Measurements from ENCODE around the gene KCNJ5. TPM values are rescaled to one million over a fixed set of nuclear protein-coding genes. Genes with fewer than 3 reads are reported as not detected.

KCNJ5 gene
- total RNA-seq, 1 donor from 2014 or later, result not detected

DNA sequence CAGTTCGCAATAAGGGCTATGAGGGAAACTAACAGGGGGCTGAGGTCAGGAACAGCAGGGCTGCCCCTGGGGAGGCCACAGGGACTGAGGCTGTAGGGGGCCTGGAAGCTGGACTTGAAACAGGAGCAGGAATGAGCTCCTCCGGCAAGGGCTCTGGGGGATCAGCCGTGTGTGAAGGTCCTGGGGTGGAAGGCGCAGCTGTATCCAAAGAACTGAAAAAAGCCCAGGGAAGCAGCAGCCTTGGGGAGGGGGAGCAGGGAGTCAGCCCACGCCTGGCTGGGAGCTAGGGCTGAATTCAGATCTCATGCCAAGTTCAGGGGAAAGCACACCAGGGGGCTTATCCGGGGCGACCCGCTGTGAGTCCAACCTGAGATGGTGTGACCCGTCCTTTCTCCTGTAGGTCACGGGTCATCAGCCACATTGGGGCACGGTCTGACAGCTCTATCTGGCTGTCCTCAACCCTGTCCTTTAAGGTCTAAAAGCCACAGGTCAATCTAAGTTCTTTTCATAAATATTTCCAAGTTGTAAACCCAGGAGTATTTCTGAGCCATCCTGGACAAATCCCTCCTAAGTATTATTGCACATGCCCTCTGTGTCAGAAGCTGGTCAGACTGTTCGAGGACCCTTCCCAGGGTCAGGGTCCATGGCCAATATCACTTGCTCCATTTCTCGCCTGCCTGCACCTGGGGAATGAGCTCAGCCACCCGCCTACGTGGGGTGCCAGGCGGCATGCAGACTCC, 33.5 kb downstream of the KCNJ5 start:
- POLR2A ChIA-PET, result no interaction called here
- TF ChIP-seq, protein P1, sequence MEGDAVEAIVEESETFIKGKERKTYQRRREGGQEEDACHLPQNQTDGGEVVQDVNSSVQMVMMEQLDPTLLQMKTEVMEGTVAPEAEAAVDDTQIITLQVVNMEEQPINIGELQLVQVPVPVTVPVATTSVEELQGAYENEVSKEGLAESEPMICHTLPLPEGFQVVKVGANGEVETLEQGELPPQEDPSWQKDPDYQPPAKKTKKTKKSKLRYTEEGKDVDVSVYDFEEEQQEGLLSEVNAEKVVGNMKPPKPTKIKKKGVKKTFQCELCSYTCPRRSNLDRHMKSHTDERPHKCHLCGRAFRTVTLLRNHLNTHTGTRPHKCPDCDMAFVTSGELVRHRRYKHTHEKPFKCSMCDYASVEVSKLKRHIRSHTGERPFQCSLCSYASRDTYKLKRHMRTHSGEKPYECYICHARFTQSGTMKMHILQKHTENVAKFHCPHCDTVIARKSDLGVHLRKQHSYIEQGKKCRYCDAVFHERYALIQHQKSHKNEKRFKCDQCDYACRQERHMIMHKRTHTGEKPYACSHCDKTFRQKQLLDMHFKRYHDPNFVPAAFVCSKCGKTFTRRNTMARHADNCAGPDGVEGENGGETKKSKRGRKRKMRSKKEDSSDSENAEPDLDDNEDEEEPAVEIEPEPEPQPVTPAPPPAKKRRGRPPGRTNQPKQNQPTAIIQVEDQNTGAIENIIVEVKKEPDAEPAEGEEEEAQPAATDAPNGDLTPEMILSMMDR (IDR thresholded peaks at IDR 0.05), result no peak
- Mint-ChIP-seq H3K27ac (no peak overlapping the region), H3K27me3 (peaks cover 15% of the 10 kb centered on the region), H3K36me3 (ENCODE audit: low read depth) (no peaks in the 10 kb centered on the region), H3K4me3 (no peak overlapping the region), H3K4me1 (peaks cover 16% of the 10 kb centered on the region), H3K9me3 (no peaks in the 10 kb centered on the region)
- CTCF ChIA-PET, result no interaction called here
- no peak for DNase-seq
- intact Hi-C loops (cut with micrococcal nuclease), result loop anchor here (5.0 kb wide), 1 partner anchor 32 kb away; the partner anchor contains the start of gene KCNJ5
- no peak for ATAC-seq (ENCODE audit: low read depth)

- POLR2A ChIA-PET, result no interaction called here
- intact Hi-C loops (cut with micrococcal nuclease), result loop anchor here (5.0 kb wide), 1 partner anchor 33 kb away; the partner anchor contains the start of gene KCNJ5
- DNase-seq (no peak), ATAC-seq (ENCODE audit: low read depth) (no peak)
- H3K36me3 Mint-ChIP-seq (ENCODE audit: low read depth), result no peaks in the 10 kb centered on the region
- TF ChIP-seq, protein P1 (IDR thresholded peaks at IDR 0.05), result no peak
- CTCF ChIA-PET, result no interaction called here
- peaks cover 10% of the 10 kb centered on the region for H3K27me3 Mint-ChIP-seq
- peaks cover 17% of the 10 kb centered on the region for H3K4me1 Mint-ChIP-seq
- no peak overlapping the region for H3K4me3 Mint-ChIP-seq
- no peak overlapping the region for H3K27ac Mint-ChIP-seq
- no peaks in the 10 kb centered on the region for H3K9me3 Mint-ChIP-seq
Measured at GRCh38 chr11:128925250-128925600, 34.1 kb downstream of the KCNJ5 start.

DNA sequence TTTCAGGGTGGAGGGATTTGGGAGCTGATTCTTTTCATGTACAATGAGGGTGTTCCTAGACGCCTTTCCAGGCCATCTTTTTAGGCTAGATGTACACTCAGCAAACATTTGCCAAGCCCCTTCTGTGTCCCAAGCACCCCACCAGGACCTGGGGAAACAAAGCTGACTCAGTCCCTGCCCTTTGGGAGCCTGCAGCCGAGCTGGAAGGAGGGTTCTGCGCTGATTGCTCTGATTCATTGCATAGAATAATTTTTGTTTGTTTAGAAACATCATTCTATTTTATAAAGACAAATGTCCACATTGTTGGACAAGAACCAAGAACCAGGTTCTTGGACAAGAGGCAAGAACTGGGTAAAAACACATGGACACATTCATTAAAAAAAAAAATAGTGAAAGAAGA, 34.8 kb downstream of the KCNJ5 start:
- CTCF ChIA-PET, result no interaction called here
- Mint-ChIP-seq H3K4me3 (no peak overlapping the region), H3K27me3 (peaks cover 5% of the 10 kb centered on the region), H3K4me1 (peaks cover 17% of the 10 kb centered on the region), H3K36me3 (ENCODE audit: low read depth) (no peaks in the 10 kb centered on the region), H3K27ac (no peak overlapping the region), H3K9me3 (no peaks in the 10 kb centered on the region)
- ATAC-seq (ENCODE audit: low read depth), result no peak
- POLR2A ChIA-PET, result no interaction called here
- TF ChIP-seq, protein P1 (IDR thresholded peaks at IDR 0.05), result no peak
- DNase-seq, result no peak
- intact Hi-C loops (cut with micrococcal nuclease), result loop anchor here (5.0 kb wide), 1 partner anchor 34 kb away; the partner anchor contains the start of gene KCNJ5

DNA sequence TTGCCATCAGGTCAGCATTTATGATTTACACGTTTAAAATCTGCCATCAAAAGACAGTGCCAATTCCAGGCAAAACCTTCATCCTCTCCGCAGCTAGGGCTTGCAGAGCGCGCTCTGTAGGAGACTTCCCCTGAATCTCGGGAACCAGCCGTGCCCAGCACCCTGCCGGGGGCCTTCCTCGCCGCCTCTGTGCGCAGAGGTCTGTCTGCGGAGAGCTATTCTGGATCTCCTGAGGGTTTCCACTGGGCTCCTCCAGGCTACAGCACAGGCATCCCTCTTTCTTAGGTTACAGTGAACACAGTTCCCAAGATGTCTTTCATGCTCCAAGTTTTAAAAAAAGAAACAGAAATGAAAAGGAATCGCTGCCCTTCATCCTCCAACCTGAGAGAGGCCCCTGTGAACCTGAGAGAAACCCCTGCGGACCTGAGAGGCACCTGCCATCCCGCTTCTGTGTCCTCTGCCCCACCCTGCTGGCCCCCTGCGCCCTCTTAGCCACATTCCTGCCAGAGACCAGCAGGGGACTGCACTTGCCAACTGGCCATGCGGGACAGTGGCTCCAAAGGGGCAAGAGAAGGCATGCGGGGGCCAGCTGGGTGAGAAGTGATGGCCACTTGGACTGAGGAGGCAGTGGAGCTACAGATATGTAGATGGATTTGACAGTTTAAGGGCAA, 35.4 kb downstream of the KCNJ5 start:
- ATAC-seq (ENCODE audit: low read depth), result no peak
- peaks cover 7% of the 10 kb centered on the region for H3K27me3 Mint-ChIP-seq
- DNase-seq, result no peak
- POLR2A ChIA-PET, result no interaction called here
- no peaks in the 10 kb centered on the region for H3K36me3 Mint-ChIP-seq (ENCODE audit: low read depth)
- CTCF ChIA-PET, result no interaction called here
- intact Hi-C loops (cut with micrococcal nuclease), result loop anchor here (5.0 kb wide), 1 partner anchor 34 kb away; the partner anchor contains the start of gene KCNJ5
- peaks cover 17% of the 10 kb centered on the region for H3K4me1 Mint-ChIP-seq
- H3K9me3 Mint-ChIP-seq, result no peaks in the 10 kb centered on the region
- H3K4me3 Mint-ChIP-seq, result no peak overlapping the region
- H3K27ac Mint-ChIP-seq, result no peak overlapping the region
- TF ChIP-seq, protein P1 (IDR thresholded peaks at IDR 0.05), result no peak

DNA sequence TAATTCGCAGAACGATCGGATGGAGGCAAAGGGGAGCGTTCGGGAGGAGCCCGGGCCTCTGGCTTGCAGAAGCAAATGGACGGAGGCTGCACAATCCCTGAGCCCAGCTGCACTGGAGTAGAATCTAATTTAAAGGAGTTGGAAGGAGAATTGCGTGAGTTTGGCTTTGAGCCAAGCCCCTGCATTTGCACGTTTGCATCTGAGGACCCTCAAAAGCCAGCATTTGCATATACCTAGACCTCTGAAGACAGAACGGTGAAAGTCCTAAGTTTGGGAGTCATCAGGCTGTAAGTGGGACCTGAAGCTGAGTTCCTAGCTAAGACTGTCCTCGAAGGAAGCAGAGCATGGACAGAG, 35.9 kb downstream of the KCNJ5 start:
- H3K4me1 Mint-ChIP-seq, result peaks cover 17% of the 10 kb centered on the region
- no peak overlapping the region for H3K27ac Mint-ChIP-seq
- CTCF ChIA-PET, result no interaction called here
- DNase-seq (no peak), ATAC-seq (ENCODE audit: low read depth) (no peak)
- H3K4me3 Mint-ChIP-seq, result no peak overlapping the region
- POLR2A ChIA-PET, result no interaction called here
- H3K36me3 Mint-ChIP-seq (ENCODE audit: low read depth), result no peaks in the 10 kb centered on the region
- TF ChIP-seq, protein P1 (IDR thresholded peaks at IDR 0.05), result no peak
- peaks cover 10% of the 10 kb centered on the region for H3K27me3 Mint-ChIP-seq
- intact Hi-C loops (cut with micrococcal nuclease), result loop anchor here (5.0 kb wide), 1 partner anchor 35 kb away; the partner anchor contains the start of gene KCNJ5
- H3K9me3 Mint-ChIP-seq, result no peaks in the 10 kb centered on the region
